HG03460 (cell line): ENCODE data around the gene SSBP3.
"Not testable (repeated sequence)": the region's sequence is repeated elsewhere in the genome, so short reads cannot be mapped to it uniquely, and the experiment has no call there.

Experiments used
- ATAC-seq: cut with Tn5 transposase; IDR thresholded peaks from one replicate; pipeline ENCODE4 v1.9.1; 2021; ENCODE audit not compliant: unreplicated experiment

The SSBP3 gene

DNA sequence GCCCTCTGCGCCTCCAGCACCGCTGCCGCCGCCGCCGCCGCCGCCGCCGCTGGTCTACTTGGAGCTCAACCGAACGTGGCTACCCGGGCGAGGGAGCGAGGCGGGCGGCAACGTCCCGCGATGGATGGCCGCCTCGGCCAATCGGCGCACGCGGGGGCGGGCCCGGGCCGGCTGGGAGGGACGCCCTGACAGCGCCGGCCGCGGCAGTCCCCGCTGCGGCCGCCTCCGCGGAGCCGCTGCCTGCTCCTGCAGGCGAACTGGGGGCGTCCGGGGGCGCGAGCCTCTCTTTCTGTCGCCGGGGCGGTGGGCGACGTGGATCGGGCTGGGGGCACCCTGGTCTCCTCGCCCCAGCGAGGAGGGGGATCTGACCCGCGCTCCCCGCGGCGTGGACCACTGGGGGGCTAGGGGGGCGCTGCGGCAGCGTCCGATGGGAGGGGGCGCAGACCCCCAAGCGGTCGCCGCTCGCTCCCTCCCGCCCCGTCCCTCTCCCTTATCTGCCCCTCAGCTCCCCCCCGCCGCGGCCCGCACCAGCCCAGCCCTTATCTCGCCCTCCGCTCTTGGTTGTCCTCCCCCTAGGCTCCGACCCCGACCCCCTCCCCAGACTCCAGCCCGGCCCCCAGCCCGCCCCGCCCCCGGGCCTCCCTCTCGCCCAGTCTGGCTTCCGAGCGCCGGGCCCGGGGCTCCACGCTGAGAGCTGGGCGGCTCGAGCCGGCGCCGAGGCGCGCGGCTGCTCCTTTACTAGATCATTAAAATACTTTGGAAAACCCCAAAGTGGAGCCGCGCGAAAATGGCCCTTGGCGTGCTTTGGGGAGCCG, at the start of gene SSBP3:
Gene SSBP3, minus strand, starts transcription at position 56 of the 815 bp plus-strand sequence.
- ATAC-seq = peak; percentile 72

DNA sequence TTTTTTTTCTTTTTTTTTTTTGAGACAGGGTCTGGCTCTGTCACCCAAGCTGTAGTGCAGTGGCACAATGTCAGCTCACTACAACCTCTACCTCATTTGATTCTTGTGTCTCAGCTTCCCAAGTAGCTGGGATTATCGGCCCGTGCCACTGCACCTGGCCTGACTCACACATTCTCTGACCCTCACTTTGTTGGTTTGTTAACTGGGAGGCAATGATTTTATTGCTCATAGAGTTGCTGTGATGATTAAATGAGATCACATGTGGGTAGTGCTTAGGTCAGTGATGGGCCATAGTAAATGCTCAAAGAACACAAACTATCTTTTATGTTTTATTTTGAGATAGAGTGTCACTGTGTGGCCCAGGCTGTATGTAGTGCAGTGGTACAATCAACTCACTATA, 47.3 kb upstream of the SSBP3 start:
- no peak for ATAC-seq

DNA sequence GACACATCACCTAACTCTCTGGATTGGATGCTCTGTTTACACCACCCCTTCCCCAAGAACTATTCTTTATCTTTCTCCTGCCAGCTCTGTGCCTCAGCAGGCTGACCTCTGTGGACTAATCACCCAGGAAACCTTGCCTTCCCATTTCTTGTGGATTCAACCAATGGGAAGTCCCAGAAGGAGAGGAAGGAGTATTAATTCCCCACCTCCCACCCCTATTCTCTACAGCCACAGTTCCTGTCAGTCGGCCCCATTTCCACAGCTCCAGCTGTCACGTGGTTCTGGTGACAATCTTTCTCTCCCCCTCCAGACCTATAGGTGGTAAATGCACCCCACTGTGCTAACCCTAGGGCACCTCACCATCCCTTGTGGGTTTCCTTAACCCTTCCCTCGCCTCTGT, 46.8 kb upstream of the SSBP3 start:
- ATAC-seq = no peak

DNA sequence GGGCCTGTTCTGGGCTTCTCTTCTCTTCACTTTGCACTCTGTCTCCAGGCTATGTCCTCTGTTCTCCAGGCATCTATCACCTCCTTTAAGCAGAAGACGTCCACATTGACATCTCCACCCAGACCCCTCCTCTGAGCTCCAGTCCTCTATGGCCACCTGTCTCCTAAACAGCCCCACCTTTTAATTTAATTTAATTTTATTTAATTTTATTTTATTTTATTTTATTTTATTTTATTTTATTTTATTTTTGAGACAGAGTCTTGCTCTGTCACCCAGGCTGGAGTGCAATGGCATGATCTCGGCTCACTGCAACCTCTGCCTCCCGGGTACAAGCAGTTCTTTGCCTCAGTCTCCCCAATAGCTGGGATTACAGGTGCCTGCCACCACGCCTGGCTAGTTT, 43.2 kb upstream of the SSBP3 start:
- ATAC-seq = not testable (repeated sequence)

DNA sequence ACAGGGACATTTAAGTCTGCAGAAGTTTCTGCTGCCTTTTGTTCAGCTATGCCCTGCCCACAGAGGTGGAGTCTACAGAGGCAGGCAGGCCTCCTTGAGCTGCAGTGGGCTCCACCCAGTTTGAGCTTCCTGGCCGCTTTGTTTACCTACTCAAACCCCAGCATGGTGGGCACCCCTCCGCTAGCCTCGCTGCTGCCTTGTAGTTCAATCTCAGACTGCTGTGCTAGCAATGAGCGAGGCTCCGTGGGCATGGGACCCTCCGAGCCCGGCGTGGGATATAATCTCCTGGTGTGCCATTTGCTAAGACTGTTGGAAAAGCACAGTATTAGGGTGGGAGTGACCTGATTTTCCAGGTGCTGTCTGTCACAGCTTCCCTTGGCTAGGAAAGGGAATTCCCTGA, 42.6 kb upstream of the SSBP3 start:
- not testable (repeated sequence) for ATAC-seq

DNA sequence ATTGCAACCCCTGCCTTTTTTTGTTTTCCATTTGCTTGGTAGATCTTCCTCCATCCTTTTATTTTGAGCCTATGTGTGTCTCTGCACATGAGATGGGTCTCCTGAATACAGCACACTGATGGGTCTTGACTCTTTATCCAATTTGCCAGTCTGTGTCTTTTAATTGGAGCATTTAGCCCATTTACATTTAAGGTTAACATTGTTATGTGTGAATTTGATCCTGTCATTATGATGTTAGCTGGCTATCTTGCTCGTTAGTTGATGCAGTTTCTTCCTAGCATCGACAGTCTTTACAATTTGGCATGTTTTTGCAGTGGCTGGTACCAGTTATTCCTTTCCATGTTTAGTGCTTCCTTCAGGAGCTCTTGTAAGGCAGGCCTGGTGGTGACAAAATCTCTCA, 40.9 kb upstream of the SSBP3 start:
- not testable (repeated sequence) for ATAC-seq

DNA sequence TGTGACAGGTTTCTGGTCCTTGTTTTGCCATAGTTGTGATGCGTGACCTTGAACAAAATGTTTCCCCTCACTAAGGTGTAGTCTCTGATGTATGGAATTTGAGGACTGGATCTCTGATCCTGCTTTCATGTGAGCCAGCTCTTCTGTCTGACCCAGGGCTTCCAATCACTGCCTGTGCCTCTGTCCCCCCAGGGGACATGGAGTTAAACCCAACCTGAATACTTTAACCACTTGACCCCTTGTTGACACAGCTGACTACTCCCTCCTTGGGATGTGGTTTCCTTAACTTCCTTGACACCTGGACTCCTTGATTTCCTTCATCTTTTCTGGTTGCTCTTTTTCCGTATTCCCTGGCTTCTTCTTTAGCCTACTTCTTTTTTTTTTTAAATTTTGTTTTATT, 36.0 kb upstream of the SSBP3 start:
- ATAC-seq = no peak

DNA sequence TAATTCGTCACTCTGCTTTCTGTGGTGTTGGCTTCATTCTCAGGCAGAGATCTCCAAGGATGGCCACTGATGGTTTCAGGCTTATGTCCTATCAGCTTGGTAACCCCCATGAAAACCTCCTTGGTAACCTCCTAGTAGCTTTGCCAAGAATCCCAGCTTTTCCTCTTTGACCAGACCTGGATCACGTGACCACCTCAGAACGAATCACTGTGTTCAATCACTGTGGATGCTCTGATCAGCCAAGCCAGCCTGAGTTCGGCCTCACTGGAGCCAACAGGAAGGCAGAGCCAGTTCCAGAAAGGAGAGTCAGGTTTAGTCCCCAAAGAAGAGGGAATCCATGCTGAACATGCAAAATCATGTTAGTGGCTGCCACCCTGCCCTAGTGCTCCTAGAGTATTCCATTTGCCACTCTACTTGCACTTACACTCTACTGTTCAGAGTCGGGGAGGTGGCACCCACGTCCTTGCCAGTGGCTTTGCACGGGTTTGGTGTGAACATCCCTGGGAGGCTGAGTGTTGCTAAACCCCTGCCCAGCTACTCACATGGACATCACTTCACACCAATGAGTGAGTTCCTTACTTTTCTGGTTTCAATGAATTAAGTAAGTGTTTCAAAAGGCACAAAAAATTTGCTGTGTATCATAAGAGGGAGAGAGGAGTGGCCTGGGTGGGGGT, 33.5 kb upstream of the SSBP3 start:
- ATAC-seq = no peak

DNA sequence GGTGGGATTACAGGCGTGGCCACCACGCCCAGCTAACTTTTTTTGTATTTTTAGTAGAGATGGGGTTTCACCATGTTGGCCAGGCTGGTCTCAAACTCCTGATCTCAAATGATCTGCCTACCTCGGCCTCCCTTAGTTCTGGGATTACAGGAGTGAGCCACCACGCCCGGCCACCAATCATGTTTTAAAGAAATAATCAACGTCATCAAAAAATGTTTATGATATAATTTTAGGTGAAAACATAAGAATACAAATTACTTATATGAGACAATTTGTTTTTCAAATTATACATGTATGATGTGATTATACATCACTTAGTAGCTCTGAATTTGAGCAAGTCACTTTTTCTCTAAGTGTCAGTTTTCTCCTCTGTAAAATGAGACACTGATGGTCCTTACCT, 31.6 kb upstream of the SSBP3 start:
- ATAC-seq = no peak

DNA sequence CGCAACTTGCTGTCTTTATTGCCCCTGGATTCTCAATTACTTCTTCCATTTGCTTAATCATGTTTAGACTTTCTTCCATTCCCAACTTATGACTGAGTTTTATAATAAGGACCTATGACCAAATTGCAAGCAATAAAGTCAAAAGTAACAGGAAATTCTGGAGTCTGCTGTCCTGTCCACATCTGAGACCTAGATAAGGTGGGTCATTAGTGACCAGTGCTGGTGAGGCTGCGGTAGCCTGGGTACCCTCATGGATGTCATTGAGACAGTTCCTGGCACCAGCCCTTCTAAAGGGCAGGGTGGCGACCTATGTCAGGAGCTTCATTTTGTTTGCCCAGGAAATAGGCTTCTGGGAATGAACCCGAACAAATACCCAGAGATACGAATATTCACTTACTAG, 30.6 kb upstream of the SSBP3 start:
- no peak for ATAC-seq

DNA sequence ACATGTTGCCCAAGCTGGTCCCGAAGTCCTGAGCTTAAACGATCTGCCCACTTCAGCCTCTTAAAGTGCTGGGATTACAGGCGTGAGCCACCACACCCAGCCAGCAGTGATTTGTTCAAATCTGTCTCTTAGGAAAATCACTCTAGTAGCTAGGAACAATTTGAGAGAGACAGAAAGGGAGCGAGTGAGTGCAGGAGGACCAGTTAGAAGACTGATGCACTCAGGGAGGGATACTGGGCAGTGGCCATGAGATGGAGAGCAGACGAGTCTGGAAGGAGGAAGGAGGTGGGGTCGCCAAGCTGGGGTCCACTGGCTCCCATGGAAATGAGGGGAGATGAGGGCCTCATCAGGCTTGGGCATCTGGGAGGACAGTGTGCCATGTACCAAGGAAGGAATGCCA, 23.6 kb upstream of the SSBP3 start:
- ATAC-seq = no peak

DNA sequence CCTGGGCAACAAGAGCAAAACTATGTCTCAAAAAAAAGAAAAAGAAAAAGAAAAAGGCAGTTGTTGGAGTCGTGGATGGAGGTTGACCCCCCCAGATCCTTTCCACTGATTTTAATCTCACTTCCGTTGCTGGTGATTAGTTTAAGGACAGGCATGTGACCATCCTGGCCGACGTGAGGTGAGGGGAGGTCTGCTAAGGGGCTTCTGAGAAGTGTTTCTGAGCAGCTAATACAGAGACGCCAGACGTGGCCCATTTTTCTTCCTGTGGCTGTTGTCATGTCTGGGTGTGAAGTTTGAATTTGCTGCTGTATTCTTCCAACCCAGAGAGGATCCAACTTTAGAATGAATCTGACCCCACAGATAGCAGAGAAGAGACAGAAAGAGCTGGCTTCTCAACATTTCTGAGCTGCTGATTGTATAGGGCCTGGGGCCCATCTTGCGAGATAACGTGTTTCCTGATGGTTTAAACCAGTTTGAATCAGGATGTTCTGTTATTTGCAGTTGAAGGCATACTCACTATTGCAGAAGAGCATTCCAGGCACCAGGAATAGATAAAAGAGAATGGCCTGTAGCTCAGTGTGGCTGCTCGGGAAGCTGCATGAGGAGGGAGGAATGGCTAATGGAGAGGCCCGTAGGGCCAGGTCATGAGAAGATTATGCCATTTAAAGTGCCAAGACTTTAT, 22.8 kb upstream of the SSBP3 start:
- no peak for ATAC-seq

DNA sequence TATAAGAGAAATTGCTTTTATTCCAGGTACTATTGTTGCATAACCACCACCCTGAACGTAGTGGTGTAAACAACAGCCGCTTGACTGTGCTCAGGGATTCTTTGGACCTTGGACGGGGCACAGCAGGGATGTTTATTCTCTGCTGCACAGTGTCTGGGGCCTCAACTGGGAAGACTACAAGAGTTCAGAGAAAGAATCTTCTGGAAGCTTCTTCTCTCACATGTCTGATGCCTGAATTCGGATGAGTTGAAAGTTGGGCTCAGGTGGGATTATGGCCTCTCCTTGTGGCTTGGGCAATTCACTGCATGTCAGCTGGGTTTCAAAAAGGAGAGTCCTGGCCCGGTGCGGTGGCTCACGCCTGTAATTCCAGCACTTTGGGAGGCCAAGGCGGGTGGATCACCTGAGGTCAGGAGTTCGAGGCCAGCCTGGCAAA, 19.0 kb upstream of the SSBP3 start:
- ATAC-seq = no peak

DNA sequence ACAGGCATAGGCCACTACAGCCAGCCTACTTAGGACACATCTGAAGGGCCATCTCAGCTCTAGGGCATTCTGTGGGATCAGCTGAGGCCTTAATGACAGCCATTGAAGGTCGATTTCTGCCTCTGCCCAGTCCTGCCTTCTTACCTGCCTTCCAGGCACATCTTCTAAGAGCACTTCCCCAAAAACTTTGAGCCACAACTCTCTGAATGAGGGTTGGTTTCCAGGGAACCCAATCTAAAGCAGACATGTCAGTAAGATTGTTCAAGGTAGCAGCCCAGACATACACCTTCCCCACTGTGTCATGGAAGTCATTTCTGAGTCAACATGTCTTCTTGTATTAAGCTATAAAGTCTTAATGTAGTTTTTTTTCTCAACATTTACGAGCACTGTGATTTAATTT, 18.2 kb upstream of the SSBP3 start:
- ATAC-seq = no peak

DNA sequence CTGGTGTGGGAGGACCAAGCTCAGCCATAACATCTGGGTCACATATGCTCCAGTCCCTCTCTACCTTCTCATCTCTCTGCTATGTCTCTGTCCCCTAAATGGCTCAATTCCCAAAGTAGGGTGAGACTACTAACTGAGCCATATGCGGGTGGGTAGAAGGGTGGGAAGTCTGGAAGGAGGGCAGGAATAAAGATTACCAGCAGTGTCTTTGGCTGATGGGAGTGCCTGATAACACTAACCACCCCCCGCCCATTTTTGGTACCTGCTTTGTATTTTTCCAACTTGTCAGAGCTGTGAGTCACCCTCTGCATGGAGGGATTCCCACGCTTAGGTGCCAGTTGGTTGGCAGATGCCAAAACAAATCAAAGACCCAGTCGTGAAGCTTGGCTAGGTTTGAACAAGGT, 14.9 kb upstream of the SSBP3 start:
- ATAC-seq = no peak

DNA sequence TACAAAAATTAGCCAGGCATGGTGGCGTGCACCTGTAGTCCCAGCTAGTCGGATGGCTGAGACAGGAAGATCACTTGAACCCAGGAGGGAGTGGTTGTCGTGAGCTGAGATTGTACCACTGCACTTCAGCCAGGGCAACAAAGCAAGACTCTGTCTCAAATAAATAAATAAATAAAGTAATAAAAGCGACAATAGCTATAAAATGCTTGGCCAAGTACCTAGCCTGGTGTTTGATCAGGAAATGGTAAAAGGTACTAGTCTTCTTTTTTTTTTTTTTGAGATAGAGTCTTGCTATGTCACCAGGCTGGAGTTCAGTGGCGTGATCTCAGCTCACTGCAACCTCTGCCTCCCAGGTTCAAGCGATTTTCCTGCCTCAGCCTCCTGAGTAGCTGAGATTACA, 12.4 kb upstream of the SSBP3 start:
- ATAC-seq = not testable (repeated sequence)

DNA sequence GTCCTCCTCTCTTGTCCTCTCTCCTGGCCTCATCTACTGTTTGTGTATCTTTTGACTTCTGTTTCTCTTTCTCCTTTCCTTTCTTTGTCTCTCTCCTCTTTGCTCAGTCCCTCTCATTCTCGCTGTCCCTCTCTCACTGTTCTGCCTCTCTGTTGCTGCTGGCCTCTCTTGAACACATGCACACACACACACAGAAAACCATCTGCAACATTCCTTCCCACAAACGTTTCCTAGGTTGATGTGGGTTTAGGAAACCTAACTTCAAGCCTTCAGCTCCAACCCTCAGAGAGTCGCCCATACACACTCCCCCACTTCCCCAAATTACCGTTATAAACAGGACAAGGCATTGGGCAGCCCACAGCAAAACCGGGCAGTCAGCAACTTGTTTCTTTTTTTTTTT, 10.9 kb upstream of the SSBP3 start:
- ATAC-seq = no peak

DNA sequence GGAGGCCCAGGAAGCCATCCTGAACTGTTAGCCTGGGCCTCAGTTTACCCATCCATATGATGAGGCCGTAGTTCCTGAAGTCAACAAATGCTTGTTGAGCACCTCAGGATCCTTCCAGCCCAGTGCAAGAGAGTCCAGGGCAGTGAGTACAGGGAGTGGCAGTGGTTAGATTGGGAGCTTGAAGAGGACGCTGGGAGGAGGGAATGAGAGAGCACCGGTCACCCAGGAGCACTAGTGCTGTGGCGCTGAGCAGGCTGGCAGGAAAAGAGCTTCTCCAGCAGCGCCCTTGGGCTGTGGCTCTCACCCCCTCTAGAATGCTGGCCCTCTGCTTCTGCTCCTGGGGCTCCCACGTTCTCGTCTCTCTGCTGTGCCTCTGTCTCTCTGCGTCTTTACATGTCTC, 10.2 kb upstream of the SSBP3 start:
- ATAC-seq = no peak

DNA sequence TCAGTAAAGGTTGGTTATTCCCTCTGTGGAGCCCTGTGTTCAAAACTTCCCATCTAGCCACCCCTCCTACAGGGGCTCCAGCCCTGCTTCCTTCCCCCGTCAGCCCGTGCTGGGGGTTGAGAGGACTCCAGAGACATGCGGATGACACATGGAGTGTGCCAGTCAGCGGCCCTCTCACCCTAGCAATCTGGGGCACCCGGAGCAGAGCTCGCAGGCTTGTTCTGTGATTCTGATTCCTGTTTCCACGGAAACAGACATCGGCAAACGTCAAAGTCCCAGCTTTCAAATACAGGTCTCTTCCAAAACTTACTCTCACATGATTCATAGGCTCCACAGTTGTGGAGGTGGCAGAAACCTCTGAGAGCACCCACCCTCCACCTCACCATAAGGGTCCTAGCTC, 9.8 kb upstream of the SSBP3 start:
- ATAC-seq = no peak

DNA sequence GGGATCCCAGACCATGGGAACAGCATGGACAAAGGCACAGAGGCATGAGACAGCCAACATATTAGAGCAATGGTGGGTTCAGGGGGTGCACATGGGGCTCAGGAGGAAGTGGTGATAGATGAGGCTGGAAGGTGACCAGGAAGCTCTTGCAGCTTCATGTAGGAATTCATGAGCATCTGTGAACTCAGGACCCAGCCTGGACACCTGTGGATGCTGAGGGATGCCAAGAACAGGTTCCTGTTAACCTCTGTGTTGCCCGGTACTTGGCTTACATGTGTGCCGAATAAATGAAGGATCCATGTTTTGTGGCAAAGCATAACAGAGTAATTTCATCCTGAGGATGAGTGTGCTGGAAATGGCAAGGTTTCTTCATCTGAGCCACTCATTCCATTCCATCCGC, 9.3 kb upstream of the SSBP3 start:
- ATAC-seq = no peak

DNA sequence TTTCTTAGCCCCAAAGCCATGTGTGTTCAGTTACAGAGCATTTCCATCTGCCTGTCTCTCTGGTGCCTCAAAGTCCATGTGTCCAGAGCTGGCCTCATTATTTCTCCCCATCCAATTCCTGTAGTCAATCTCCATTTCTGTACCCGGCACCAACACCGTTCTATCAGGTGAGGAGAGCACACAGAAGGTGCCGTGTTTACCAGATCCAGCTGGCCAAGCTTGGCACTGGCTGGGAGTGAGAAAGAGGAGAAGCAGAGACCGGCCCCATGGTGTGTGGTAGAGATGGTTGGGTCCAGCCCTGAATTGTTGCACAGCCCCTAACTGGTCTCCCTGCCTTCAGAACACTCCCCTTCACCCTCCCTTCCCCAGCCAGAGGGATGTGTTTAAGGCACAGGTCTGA, 7.5 kb upstream of the SSBP3 start:
- no peak for ATAC-seq

DNA sequence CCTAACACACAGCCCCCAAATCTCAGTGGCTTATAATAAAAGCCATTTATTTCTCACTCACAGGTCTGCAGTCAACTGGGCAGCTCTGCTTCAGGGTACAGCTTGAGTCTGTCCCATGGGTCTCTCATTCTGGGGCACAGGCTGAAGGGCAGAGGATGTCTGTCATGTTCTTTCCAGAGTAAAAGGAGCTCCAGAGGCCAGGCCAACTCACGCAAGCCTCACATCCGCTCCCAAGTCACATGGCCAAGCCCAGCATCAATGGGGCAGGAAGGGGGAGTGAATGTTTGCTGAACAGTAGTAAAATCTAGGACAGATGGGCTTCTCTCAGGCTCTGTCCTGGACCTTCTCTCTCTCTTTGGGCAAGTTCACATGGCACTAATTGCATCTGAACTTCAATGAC, 7.1 kb upstream of the SSBP3 start:
- no peak for ATAC-seq
